Heart right ventricle (tissue), 16 donors: ENCODE measurements around the gene DISC1. TPM values are rescaled to one million over a fixed set of nuclear protein-coding genes. Genes with fewer than 3 reads are reported as not detected.
A peak's percentile ranks its signal among the peaks of the same experiment; 100 is the strongest.

ENCODE experiments used
- ATAC-seq, 8 donors: fragments of 200-7000 bp; cut with Tn5 transposase; one replicate each; pipeline ENCODE4 v1.9.1; 2020; ENCODE audit warnings: mild to moderate bottlenecking in 8 of 8, moderate library complexity in 8 of 8, moderate number of reproducible peaks in 1 of 8
- DNase-seq, 2 donors: peaks; one replicate each; pipeline ENCODE4 v3.0.0-alpha.2; 2020
- H3K27ac ChIP-seq, 10 donors: fragments of 200-600 bp; sonication (generic) in 2 of 10; one replicate each; pipeline versions ENCODE4 v1.5.0 to v1.8.0; 2020 to 2022; ENCODE audit warnings: mild to moderate bottlenecking in 3 of 10
- H3K27me3 ChIP-seq, 7 donors: fragments of 200-600 bp; one replicate each; pipeline ENCODE4 v1.8.0; 2021 to 2022; ENCODE audit warnings: mild to moderate bottlenecking in 2 of 7
- H3K36me3 ChIP-seq, 9 donors: fragments of 200-600 bp; sonication (generic) in 1 of 9; one replicate each; pipeline versions ENCODE4 v1.5.0 to v1.8.0; 2020 to 2022; ENCODE audit warnings: mild to moderate bottlenecking in 2 of 9
- H3K4me1 ChIP-seq, 9 donors: fragments of 200-600 bp; sonication (generic) in 1 of 9; one replicate each; pipeline versions ENCODE4 v1.5.0 to v1.8.0; 2020 to 2022; ENCODE audit warnings: mild to moderate bottlenecking in 4 of 9
- H3K4me3 ChIP-seq, 10 donors: fragments of 200-600 bp; sonication (generic) in 2 of 10; one replicate each; pipeline versions ENCODE4 v1.5.0 to v1.8.0; 2020 to 2022; ENCODE audit warnings: mild to moderate bottlenecking in 7 of 10, moderate library complexity in 2 of 10
- H3K9me3 ChIP-seq, 11 donors: fragments of 200-600 bp in 10 of 11; sonication (generic) in 2 of 11; one replicate each; pipeline versions ENCODE4 v1.5.0 to v1.8.0; 2013 to 2022; ENCODE audit warnings: mild to moderate bottlenecking in 2 of 11, control low read depth in 1 of 11, moderate library complexity in 1 of 11
- WGBS, 2 donors: extraction: QIAGEN DNeasy Blood & Tissue Kit; methylation state at CpG; one replicate each; pipeline ENCODE4 v1.1.7; 2013; ENCODE audit warnings: inconsistent platforms in 1 of 2; 5-methylcytosine and 5-hydroxymethylcytosine counted together
- intact Hi-C, 10 donors: fragments of 100-400 bp; cut with DNase I; formaldehyde crosslinking; loops; one replicate each; pipeline versions ENCODE4 v1.11.1 to v1.14.2; 2022
- polyA plus RNA-seq, 2 donors: library from polyadenylated mRNA; stranded (reverse); fragments of 200-250 nt; gene quantifications; one replicate each; pipeline ENCODE4 v1.2.3, GENCODE V29; 2013
- total RNA-seq, 10 donors: library from RNA; stranded (reverse); fragmentation: NEBNext Ultra II Directional in 3 of 10; extraction: Animal tissue kit (Norgen Biotek cat#: 25700) in 3 of 10; gene quantifications; one replicate each; pipeline versions ENCODE4 v1.2.1 to v1.2.4, GENCODE V29; 2021 to 2023
- TF ChIP-seq, protein P1 (sequence below), 9 donors: fragments of 200-600 bp; sonication (generic) in 2 of 9; IDR thresholded peaks; one replicate each; pipeline versions ENCODE4 v1.5.0 to v1.8.0; 2021 to 2022; ENCODE audit warnings: antibody characterized with exemption in 9 of 9, mild to moderate bottlenecking in 5 of 9, moderate library complexity in 1 of 9
- donor health status: Arrhythmogenic right ventricular cardiomyopathy.
- donor health status: ischemic (EF 13 %, LVEDD 7.1; RV severe dilation, severe dysfunction).
- donor health status: healthy with polysubstance abuse.
- donor health status: DM: no; HTN: yes; CAD: no.
- donor health status: DM: no; HTN: no; CAD: no.
- donor health status: ischemic (EF 25% LVEDD 6.9; RV normal size, moderate dysfunction).
- donor health status: ischemic (EF 25% LVEDD 5.7; RV mildly dilated, moderate dysfunction).
- donor health status: healthy.
- donor health status: DM: yes; HTN: yes; CAD: no.
- donor health status: Ischemic cardiomyopathy.
- donor health status: ischemic (EF 35%, LVEDD 5.7; RV mildly dilated, moderate dysfunction).
- donor health status: nonischemic (EF 11% LVEDD 7.7; RV severe dilation, severe dysfunction).
- donor health status: DM: yes; HTN: yes; CAD: no.
- donor health status: PGD.
- donor health status: ischemic (EF 29% LVEDD 5.4; RV normal size, mild dysfunction).
- donor health status: nonischemic (EF 23%, LVEDD 6.1; RV moderate dilation, normal function).

The DISC1 gene
- total and polyA plus RNA-seq, 12 donors: 1.4 to 6.4 (median 4.0) TPM

DNA sequence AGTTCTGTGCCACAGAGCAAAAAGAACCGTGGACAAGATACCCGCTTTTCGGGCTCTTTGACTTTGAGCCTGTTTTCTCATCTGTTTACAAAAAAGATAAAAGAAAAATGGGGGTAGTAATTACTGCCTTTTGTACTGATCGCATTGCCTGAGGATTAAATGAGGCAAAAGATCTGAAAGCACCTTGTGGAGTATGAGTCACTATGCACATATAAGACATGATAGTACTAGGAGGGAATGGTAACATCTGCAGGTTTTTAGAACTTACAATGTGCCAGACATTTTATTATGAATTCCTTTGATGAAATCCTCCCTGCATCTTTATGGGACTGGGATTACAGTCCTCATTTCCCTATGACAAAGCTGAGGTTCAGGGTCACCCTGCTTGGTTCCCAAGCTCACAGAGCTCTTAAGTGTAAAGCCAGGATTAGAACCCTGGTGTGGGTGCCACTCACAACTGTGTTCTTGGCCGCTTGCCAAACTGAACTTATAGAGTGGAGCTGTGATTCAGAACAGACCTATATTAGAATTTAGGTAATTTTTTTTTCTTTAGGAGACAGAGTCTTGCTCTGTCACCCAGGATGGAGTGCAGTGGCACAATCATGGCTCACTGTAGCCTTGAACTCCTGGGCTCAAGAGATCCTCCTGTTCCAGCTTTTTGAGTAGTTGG, 1.8 kb downstream of the DISC1 start:
- ATAC-seq: no peak
- 65 to 69% methylated on average over 5 of the region's 5 CpGs for WGBS, 2 donors
- peaks cover 0 to 6% (median 0%) of the 10 kb centered on the region in 9 donors for H3K36me3 ChIP-seq
- H3K4me3 ChIP-seq: peak overlapping the region in 2 of 10 donors; percentile 93 to 94
- no peak for DNase-seq
- peaks cover 4 to 52% (median 36%) of the 10 kb centered on the region in 9 donors for H3K4me1 ChIP-seq
- TF ChIP-seq, protein P1, sequence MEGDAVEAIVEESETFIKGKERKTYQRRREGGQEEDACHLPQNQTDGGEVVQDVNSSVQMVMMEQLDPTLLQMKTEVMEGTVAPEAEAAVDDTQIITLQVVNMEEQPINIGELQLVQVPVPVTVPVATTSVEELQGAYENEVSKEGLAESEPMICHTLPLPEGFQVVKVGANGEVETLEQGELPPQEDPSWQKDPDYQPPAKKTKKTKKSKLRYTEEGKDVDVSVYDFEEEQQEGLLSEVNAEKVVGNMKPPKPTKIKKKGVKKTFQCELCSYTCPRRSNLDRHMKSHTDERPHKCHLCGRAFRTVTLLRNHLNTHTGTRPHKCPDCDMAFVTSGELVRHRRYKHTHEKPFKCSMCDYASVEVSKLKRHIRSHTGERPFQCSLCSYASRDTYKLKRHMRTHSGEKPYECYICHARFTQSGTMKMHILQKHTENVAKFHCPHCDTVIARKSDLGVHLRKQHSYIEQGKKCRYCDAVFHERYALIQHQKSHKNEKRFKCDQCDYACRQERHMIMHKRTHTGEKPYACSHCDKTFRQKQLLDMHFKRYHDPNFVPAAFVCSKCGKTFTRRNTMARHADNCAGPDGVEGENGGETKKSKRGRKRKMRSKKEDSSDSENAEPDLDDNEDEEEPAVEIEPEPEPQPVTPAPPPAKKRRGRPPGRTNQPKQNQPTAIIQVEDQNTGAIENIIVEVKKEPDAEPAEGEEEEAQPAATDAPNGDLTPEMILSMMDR (IDR thresholded peaks at IDR 0.05): no peak
- peaks cover 0 to 4% (median 0%) of the 10 kb centered on the region in 11 donors for H3K9me3 ChIP-seq
- H3K27me3 ChIP-seq: no peaks in the 10 kb centered on the region
- H3K27ac ChIP-seq: peak overlapping the region in 5 of 10 donors; percentile 25 to 98 (median 93)
- intact Hi-C loops: no loop called here

DNA sequence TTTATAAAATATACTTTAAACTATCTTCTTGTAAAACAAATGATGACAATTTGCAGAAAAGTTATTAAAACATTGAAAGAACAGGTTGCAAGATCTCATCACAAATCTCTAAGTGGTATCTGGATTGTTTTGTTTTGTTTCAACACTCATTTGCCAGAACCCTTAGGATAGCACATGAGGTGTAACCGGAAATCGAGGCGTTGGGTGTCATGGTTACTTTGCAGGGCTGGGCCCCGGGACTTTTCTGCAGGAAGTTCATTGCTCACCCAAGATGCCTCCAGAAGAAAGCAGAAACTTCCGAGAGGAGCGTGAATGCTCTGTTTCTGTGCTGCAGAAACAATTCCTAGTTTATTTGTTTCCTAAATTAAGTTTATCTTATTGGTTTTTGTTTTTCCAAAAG, 2.5 kb downstream of the DISC1 start:
- H3K36me3 ChIP-seq: peaks cover 0 to 6% (median 0%) of the 10 kb centered on the region in 9 donors
- H3K27ac ChIP-seq: peak overlapping the region in 3 of 10 donors; percentile 25 to 98 (median 93)
- H3K4me3 ChIP-seq: no peak overlapping the region
- intact Hi-C loops: no loop called here
- H3K27me3 ChIP-seq: no peaks in the 10 kb centered on the region
- TF ChIP-seq, protein P1 (IDR thresholded peaks at IDR 0.05): no peak
- peak; percentile 21 to 41 for DNase-seq
- peaks cover 4 to 52% (median 36%) of the 10 kb centered on the region in 9 donors for H3K4me1 ChIP-seq
- 34 to 52% methylated on average over 6 of the region's 6 CpGs for WGBS, 2 donors
- peaks cover 0 to 4% (median 0%) of the 10 kb centered on the region in 11 donors for H3K9me3 ChIP-seq
- peak in 3 of 8 donors; percentile 18 to 43 (median 38) for ATAC-seq

DNA sequence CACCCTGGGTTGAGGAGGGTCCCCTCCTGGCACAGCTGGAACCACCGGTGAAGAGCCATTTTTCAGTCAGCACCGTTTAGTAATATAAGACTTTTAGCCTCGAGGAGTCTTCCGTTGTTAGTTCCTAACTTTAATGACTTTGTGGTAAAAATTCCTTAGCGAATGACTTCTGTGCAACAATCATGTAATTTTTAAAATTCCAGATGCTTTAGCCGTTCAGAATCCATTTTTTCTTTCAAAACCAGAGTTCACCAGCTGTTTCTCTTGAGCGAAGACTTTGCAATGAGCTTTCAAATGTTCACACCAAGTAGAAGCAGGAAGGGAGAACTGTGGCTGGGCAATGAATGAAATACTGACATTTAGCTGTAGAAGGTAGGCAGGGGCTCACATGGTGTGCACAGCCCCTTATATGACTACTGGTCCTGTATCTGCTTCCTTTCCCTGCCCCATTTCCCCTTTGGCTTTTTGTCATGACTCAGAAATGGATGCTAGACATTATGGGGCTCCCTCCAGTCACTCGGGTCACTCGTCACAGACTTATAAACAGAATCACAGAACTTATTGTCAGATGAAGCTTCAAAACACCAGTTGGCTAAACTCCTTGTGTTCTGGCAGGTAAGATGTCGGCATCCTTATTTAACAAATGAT, 4.1 kb downstream of the DISC1 start:
- TF ChIP-seq, protein P1 (IDR thresholded peaks at IDR 0.05): no peak
- no peak for ATAC-seq
- no peak for DNase-seq
- WGBS, 2 donors: 83 to 86% methylated on average over 10 of the region's 10 CpGs
- Histone ChIP-seq H3K4me1 (peaks cover 4 to 48% (median 34%) of the 10 kb centered on the region in 9 donors), H3K36me3 (peaks cover 0 to 6% (median 0%) of the 10 kb centered on the region in 9 donors), H3K27me3 (no peaks in the 10 kb centered on the region), H3K4me3 (no peak overlapping the region), H3K27ac (peak overlapping the region in 1 of 10 donors; percentile 20), H3K9me3 (no peaks in the 10 kb centered on the region)
- intact Hi-C loops: loop anchor here in 2 of 10 donors (10.0 kb wide), 2 partner anchors 54 to 64 kb away; no protein-coding TSS in a partner anchor

DNA sequence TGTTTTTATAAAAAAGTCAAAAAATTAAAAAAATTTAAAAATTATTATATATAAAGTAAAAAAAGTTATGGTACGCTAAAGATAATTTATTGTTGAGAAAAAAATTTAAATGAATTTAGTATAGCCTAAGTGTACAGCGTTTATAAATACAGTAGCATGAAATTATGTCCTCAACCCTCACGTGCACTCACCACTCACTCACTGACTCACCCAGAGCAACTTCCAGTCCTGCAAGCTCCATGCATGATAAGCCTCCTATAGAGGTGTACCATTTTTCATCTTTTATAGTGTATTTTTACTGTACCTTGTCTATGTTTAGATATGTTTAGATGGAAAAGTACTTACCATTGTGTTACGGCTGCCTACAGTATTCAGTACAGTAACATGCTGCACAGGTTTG, 5.1 kb downstream of the DISC1 start:
- intact Hi-C loops: loop anchor here in 2 of 10 donors (10.0 kb wide), 2 partner anchors 53 to 63 kb away; no protein-coding TSS in a partner anchor

More for the DNA sequence above, 5.1 kb downstream of the DISC1 start:
- Histone ChIP-seq H3K4me1 (peaks cover 4 to 46% (median 28%) of the 10 kb centered on the region in 9 donors), H3K4me3 (no peak overlapping the region), H3K9me3 (no peaks in the 10 kb centered on the region), H3K27me3 (no peaks in the 10 kb centered on the region), H3K36me3 (peaks cover 0 to 6% (median 0%) of the 10 kb centered on the region in 9 donors), H3K27ac (no peak overlapping the region)
- DNase-seq (no peak), ATAC-seq (no peak)
- TF ChIP-seq, protein P1 (IDR thresholded peaks at IDR 0.05): no peak
- WGBS, 2 donors: 98 to 100% methylated on average over 4 of the region's 4 CpGs
